ENCODE results near the gene RUSC1. TPM values are rescaled to one million over a fixed set of nuclear protein-coding genes. Genes with fewer than 3 reads are reported as not detected.

The RUSC1 gene
- total RNA-seq, 1 experiment from 2014 or later: 68.8 TPM

GRCh38 chr1:155277902-155278688 is 42.6 kb upstream of the RUSC1 start (continued):
- no peak for TF ChIP-seq ATF2 (CRISPR knock-in tag; IDR thresholded peaks at IDR 0.05; ENCODE audit: borderline replicate concordance, low read depth)
- TF ChIP-seq OVOL2 (CRISPR knock-in tag; IDR thresholded peaks at IDR 0.05; ENCODE audit: borderline replicate concordance): no peak
- peak; percentile 73 for TF ChIP-seq ETV6 (CRISPR knock-in tag; IDR thresholded peaks at IDR 0.05)
- TF ChIP-seq SP1 (CRISPR knock-in tag; conservative IDR thresholded peaks at IDR 0.05): peak; percentile 63; the same call in 1 of the 2 replicates
- no peak for TF ChIP-seq ATF6 (CRISPR knock-in tag; IDR thresholded peaks at IDR 0.05)
- TF ChIP-seq ESRRA (CRISPR knock-in tag; IDR thresholded peaks at IDR 0.05; ENCODE audit: borderline replicate concordance): peak; percentile 70; the same call in 1 of the 2 replicates
- TF ChIP-seq NR2C2 (CRISPR knock-in tag; IDR thresholded peaks at IDR 0.05): no peak
- TF ChIP-seq SMAD3 (CRISPR knock-in tag; IDR thresholded peaks at IDR 0.05; ENCODE audit: borderline replicate concordance): peak; percentile 88
- TF ChIP-seq ZNF263 (CRISPR knock-in tag; IDR thresholded peaks at IDR 0.05; ENCODE audit: low read depth): no peak
- TF ChIP-seq FOXP4 (CRISPR knock-in tag; IDR thresholded peaks at IDR 0.05): peak; percentile 53; the same call in 1 of the 2 replicates
- no peak for TF ChIP-seq IRF2 (CRISPR knock-in tag; IDR thresholded peaks at IDR 0.05; ENCODE audit: borderline replicate concordance, low read depth)
- TF ChIP-seq FOXP1 (CRISPR knock-in tag; IDR thresholded peaks at IDR 0.05; ENCODE audit: borderline replicate concordance): 0 out of 2 replicates have a peak, but pooled peaks have one; percentile 39
- TF ChIP-seq MAX (CRISPR knock-in tag; IDR thresholded peaks at IDR 0.05): no peak
- TF ChIP-seq CREB1 (CRISPR knock-in tag; IDR thresholded peaks at IDR 0.05): no peak
- TF ChIP-seq PREB (CRISPR knock-in tag; IDR thresholded peaks at IDR 0.05; ENCODE audit: borderline replicate concordance): no peak
- no peak for TF ChIP-seq ZNF396 (CRISPR knock-in tag; IDR thresholded peaks at IDR 0.05; ENCODE audit: borderline replicate concordance)
- peak; percentile 87; the same call in 1 of the 2 replicates for TF ChIP-seq ZNF232 (CRISPR knock-in tag; IDR thresholded peaks at IDR 0.05)
- TF ChIP-seq JUN (CRISPR knock-in tag; IDR thresholded peaks at IDR 0.05): no peak
- TF ChIP-seq USF2 (CRISPR knock-in tag; IDR thresholded peaks at IDR 0.05): 0 out of 2 replicates have a peak, but pooled peaks have one; percentile 35
- no peak; the same call in 1 of the 2 replicates for TF ChIP-seq E2F5 (CRISPR knock-in tag; IDR thresholded peaks at IDR 0.05)
- TF ChIP-seq CTCF (IDR thresholded peaks at IDR 0.05): peak; percentile 16; the same call in 1 of the 2 replicates
- peak; percentile 82; the same call in 1 of the 2 replicates for TF ChIP-seq ZNF281 (CRISPR knock-in tag; IDR thresholded peaks at IDR 0.05)
- TF ChIP-seq NFYB (CRISPR knock-in tag; conservative IDR thresholded peaks at IDR 0.05; ENCODE audit: low read depth): no peak
- peak; percentile 85; the same call in 1 of the 2 replicates for TF ChIP-seq FOXK1 (CRISPR knock-in tag; IDR thresholded peaks at IDR 0.05)
- TF ChIP-seq HMGA2 (CRISPR knock-in tag; IDR thresholded peaks at IDR 0.05): no peak

Measured in WTC11 (cell line).